Omental fat pad (tissue), 4 donors: ENCODE results near the gene ALKBH5. TPM values are rescaled to one million over a fixed set of nuclear protein-coding genes. Genes with fewer than 3 reads are reported as not detected.

Experiments used
- ATAC-seq: fragments of 150-250 bp; one replicate; pipeline ENCODE4 v1.9.1; 2016; ENCODE audit warnings: mild to moderate bottlenecking, moderate library complexity; ENCODE audit not compliant: low FRiP score
- DNase-seq: peaks from one replicate; pipeline ENCODE4 v3.0.0-alpha.2; 2019; ENCODE audit warnings: low spot score
- total RNA-seq, 4 donors: library from RNA; depleted of rRNA; stranded (reverse); fragments of >200 nt; gene quantifications; one replicate each; pipeline ENCODE4 v1.1.0, GENCODE V29; 2016
- TF ChIP-seq, protein P1 (sequence below), 3 donors: fragments of 450-650 bp; IDR thresholded peaks; one replicate each; pipeline ENCODE4 v1.5.1; 2016 to 2017; ENCODE audit warnings: antibody characterized with exemption in 3 of 3, mild to moderate bottlenecking in 3 of 3, moderate library complexity in 2 of 3

ALKBH5 gene
- total RNA-seq, 4 donors from 2014 or later: 77.0 to 80.7 (median 80.3) TPM

DNA sequence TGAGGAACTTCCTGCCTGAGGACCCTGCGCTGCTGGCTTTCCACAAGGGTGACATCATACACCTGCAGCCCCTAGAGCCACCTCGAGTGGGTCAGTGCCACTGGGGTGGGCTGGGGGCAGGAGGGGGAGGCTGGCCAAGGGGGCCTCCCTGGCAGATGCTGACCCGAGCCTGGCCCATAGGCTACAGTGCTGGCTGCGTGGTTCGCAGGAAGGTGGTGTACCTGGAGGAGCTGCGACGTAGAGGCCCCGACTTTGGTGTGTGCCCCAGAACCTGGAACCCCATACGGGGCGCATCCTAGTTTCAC is 26.7 kb upstream of the ALKBH5 start:
- DNase-seq: no peak
- TF ChIP-seq, protein P1, sequence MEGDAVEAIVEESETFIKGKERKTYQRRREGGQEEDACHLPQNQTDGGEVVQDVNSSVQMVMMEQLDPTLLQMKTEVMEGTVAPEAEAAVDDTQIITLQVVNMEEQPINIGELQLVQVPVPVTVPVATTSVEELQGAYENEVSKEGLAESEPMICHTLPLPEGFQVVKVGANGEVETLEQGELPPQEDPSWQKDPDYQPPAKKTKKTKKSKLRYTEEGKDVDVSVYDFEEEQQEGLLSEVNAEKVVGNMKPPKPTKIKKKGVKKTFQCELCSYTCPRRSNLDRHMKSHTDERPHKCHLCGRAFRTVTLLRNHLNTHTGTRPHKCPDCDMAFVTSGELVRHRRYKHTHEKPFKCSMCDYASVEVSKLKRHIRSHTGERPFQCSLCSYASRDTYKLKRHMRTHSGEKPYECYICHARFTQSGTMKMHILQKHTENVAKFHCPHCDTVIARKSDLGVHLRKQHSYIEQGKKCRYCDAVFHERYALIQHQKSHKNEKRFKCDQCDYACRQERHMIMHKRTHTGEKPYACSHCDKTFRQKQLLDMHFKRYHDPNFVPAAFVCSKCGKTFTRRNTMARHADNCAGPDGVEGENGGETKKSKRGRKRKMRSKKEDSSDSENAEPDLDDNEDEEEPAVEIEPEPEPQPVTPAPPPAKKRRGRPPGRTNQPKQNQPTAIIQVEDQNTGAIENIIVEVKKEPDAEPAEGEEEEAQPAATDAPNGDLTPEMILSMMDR (IDR thresholded peaks at IDR 0.05): no peak
- ATAC-seq: no peak

DNA sequence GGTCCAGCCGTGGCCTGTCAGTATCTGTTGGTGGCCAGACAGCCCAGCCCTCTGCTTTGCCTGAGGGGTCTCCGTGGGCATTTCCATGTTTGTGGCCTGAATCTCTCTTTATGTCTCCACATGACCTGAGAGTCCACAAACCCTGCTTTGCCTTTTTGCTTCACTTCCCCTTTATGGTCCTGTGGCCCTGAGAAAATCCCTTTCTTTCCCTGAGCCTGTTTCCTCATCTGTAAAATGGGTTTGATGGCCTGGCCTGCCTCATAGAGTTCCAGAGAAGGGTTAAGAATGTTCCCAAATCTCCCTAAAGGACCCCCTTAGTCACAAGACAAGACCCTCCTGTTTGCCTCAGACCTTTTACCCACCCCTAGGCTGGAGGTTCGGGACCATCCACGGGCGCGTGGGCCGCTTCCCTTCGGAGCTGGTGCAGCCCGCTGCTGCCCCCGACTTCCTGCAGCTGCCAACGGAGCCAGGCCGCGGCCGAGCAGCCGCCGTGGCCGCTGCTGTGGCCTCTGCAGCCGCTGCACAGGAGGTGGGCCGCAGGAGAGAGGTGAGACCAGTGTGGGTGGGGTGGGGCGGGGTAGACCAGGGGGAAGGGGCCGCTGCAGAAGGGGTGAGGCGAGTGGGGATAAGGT is 26.2 kb upstream of the ALKBH5 start:
- DNase-seq (no peak), ATAC-seq (no peak)
- TF ChIP-seq, protein P1 (IDR thresholded peaks at IDR 0.05): no peak

DNA sequence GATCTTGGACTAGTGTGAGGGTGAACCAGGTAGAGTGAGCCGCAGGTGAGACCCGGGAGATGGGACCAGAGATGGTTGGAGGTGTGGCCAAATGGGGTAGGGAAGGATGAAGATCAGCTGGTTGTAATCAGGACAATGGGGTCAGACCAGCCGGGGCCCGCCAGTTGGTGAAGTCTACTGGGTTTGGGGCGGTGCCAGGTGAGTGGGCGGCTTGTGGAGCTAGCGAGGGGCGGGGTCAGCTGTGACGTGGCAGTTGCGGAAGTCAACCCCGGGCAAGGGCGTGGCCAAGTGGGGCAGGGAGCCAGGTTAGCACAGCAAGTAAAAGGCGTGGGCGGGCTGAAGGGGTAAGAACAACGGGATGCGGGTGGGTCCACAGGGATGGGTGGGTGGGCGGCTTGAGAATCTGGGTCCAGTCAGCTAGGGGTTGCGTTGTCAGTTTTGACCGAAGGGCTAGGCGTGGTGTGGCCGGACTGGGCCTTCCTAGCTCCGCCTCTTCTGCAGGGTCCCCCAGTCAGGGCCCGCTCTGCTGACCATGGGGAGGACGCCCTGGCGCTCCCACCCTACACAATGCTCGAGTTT is 25.5 kb upstream of the ALKBH5 start:
- TF ChIP-seq, protein P1 (IDR thresholded peaks at IDR 0.05): no peak
- ATAC-seq: peak; percentile 66
- peak; percentile 98 for DNase-seq

DNA sequence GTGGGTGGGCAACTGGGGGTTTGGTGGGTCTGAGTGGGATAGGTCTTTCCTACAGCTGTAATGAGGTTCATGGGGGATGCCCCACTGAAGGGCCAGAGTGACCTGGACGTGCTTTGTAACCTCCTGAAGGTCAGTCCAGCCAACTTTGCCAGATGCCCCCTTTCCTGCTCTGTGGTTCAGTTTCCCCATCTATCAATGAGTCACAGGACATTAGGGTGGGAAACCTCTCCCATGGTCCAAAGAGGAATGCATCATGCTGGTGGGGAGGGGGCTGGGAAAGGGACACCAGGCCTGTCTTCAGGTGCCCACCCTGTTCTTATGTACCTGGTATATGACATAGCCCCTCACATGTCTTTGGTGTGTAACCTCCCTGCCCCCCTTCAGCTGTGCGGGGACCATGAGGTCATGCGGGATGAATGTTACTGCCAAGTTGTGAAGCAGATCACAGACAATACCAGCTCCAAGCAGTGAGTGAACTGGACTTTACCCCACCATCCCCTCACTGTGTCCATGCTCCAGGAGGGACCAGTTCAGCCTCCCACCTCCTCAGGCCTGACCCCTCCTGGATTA is 24.0 kb upstream of the ALKBH5 start:
- ATAC-seq (no peak), DNase-seq (no peak)
- TF ChIP-seq, protein P1 (IDR thresholded peaks at IDR 0.05): no peak

DNA sequence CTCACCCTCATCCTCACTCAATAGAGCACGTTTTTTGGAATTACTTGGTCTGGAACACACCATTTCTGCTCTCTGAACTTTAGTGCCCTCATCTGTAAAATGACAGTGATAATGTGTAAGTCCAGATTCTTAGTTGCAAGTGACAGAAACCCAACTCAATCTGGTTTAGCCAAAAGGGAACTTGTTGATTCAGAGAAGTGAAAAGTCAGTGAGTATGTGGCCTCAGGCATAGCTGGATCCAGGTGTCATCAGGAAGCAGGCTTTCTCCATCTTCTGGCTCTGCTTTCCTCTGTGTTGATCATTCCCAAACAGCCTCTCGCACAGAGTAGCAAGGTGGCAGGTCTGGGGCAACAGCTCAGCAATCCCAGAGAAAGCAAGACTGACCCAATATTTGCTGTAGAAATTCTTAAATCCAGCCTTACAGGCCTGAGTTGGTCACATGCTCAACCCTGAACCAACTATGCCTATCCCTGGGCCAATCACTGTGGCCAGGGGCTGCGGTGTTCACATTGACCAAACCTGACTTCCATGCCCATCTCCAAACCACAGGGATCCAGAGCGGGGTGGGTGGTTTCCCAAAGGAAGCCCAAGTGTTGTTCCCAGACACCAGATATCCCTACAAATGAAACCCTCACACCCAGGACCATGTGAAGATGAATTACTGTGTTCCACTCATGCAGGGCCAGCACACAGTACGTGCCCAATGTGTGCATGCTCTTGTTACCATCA is 23.3 kb upstream of the ALKBH5 start:
- DNase-seq (no peak), ATAC-seq (no peak)
- TF ChIP-seq, protein P1 (IDR thresholded peaks at IDR 0.05): no peak

DNA sequence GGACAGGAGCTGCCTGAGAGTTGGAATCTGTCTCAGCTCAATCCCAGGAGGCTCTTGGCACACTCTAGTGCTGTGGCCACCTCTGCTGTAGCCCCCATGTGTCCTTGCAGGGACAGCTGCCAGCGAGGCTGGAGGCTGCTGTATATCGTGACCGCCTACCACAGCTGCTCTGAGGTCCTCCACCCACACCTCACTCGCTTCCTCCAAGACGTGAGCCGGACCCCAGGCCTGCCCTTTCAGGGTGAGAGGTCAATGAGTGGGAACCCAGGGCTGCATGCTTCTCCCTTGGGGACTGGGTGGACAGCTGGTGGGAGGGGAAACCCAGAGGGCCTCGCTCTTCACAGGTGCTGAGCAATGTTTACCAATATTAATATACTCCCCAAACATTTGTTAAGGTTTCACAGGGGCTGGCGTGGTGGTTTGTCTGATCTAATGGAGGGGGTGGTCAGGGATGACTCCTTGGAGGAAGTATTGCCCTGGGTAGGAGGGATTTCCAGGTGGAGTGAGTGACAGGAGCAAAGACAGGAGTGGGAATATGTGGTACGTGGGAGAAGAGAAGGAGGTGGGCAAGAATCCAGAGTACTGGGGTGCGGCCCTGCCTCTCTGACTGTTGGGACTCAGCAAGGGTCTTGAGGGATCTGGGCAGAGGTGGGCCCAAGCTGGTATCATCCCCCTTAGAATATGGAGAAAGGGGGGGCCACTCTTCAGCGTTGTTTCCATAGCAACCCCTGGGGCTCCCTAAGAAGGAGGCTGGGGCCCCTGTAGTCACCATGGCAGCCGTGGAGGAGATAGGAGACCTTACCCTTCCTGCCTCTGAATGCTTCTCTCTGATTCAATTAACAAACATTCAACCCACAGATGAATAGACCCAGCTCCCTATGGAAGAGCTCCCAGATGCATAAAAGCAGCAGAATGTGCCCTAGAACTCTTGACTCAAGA is 22.2 kb upstream of the ALKBH5 start:
- ATAC-seq (no peak), DNase-seq (no peak)
- TF ChIP-seq, protein P1 (IDR thresholded peaks at IDR 0.05): no peak
